GM19372 (cell line): ENCODE data around the gene LRCOL1.
A peak's percentile ranks its signal among the peaks of the same experiment; 100 is the strongest.
"Not testable (repeated sequence)": the region's sequence is repeated elsewhere in the genome, so short reads cannot be mapped to it uniquely, and the experiment has no call there.

Source experiments
- ATAC-seq: cut with Tn5 transposase; IDR thresholded peaks from one replicate; pipeline ENCODE4 v1.9.1; 2021; ENCODE audit warnings: mild to moderate bottlenecking, low read depth, moderate library complexity; ENCODE audit not compliant: unreplicated experiment

LRCOL1 gene

GRCh38 chr12:132603240-132604150, 6.9 kb downstream of the LRCOL1 start:
- ATAC-seq, result no peak

- no peak for ATAC-seq
These were observed 7.7 kb downstream of the LRCOL1 start for GRCh38 chr12:132602572-132603239.

GRCh38 chr12:132601171-132601883, 9.1 kb downstream of the LRCOL1 start:
- no peak for ATAC-seq

GRCh38 chr12:132600048-132601032, 10.0 kb downstream of the LRCOL1 start:
- ATAC-seq, result peak; percentile 63

- ATAC-seq, result not testable (repeated sequence)
These were observed 10.9 kb downstream of the LRCOL1 start for GRCh38 chr12:132599502-132599901.

- ATAC-seq, result no peak
These were observed 12.8 kb downstream of the LRCOL1 start for GRCh38 chr12:132597333-132598316.

- no peak for ATAC-seq
These were observed 14.4 kb downstream of the LRCOL1 start for GRCh38 chr12:132596016-132596415.

- ATAC-seq, result no peak
These were observed 15.2 kb downstream of the LRCOL1 start for GRCh38 chr12:132595183-132595582.

- ATAC-seq, result peak; percentile 63
These were observed 16.4 kb downstream of the LRCOL1 start for GRCh38 chr12:132593938-132594358.

- ATAC-seq, result no peak
These were observed 16.9 kb downstream of the LRCOL1 start for GRCh38 chr12:132593521-132593920.

- ATAC-seq, result no peak
These were observed 17.3 kb downstream of the LRCOL1 start for GRCh38 chr12:132593071-132593470.

- ATAC-seq, result no peak
These were observed 18.0 kb downstream of the LRCOL1 start for GRCh38 chr12:132592282-132592970.

GRCh38 chr12:132591107-132591935, 19.1 kb downstream of the LRCOL1 start:
- no peak for ATAC-seq

GRCh38 chr12:132588821-132589669, 21.3 kb downstream of the LRCOL1 start:
- ATAC-seq, result no peak

- ATAC-seq, result no peak
These were observed 22.1 kb downstream of the LRCOL1 start for GRCh38 chr12:132588319-132588718.

GRCh38 chr12:132587781-132588180, 22.6 kb downstream of the LRCOL1 start:
- no peak for ATAC-seq
